Ascending aorta (tissue), 2 donors: ENCODE data around the gene KCNH5. TPM values are rescaled to one million over a fixed set of nuclear protein-coding genes. Genes with fewer than 3 reads are reported as not detected.

Experiments used
- DNase-seq, 2 donors: peaks; one replicate each; pipeline ENCODE4 v3.0.0-alpha.2; 2019; ENCODE audit warnings: low spot score in 2 of 2
- H3K27ac ChIP-seq, 2 donors: fragments of 200-600 bp; sonication (generic); one replicate each; pipeline ENCODE4 v1.5.1; 2016 to 2017; ENCODE audit warnings: mild to moderate bottlenecking in 1 of 2
- H3K27me3 ChIP-seq: fragments of 200-600 bp; sonication (generic); one replicate; pipeline ENCODE4 v1.5.1; 2017
- H3K36me3 ChIP-seq, 2 donors: fragments of 200-600 bp; sonication (generic); one replicate each; pipeline ENCODE4 v1.5.1; 2016
- H3K4me1 ChIP-seq, 2 donors: fragments of 200-600 bp; sonication (generic); one replicate each; pipeline ENCODE4 v1.5.1; 2016 to 2017; ENCODE audit warnings: mild to moderate bottlenecking in 1 of 2
- H3K4me3 ChIP-seq, 2 donors: fragments of 200-600 bp; sonication (generic); one replicate each; pipeline ENCODE4 v1.5.1; 2016 to 2017; ENCODE audit warnings: mild to moderate bottlenecking in 1 of 2
- H3K9me3 ChIP-seq, 2 donors: fragments of 200-600 bp; sonication (generic); one replicate each; pipeline ENCODE4 v1.5.1; 2016
- CTCF ChIP-seq, 3 experiments: fragments of 200-600 bp in 2 of 3; fragments of 450-650 bp in 1 of 3; sonication (generic) in 2 of 3; IDR thresholded peaks; one replicate each; pipeline ENCODE4 v1.5.1; 2016 to 2019; ENCODE audit warnings: antibody characterized with exemption in 3 of 3, mild to moderate bottlenecking in 1 of 3, moderate library complexity in 1 of 3
- intact Hi-C: fragments of 100-400 bp; cut with DNase I; formaldehyde crosslinking; loops from one replicate; pipeline ENCODE4 v1.15.1; 2023
- total RNA-seq: library from RNA; depleted of rRNA; stranded (reverse); fragments of >200 nt; gene quantifications from one replicate; pipeline ENCODE4 v1.1.0, GENCODE V29; 2016

Gene KCNH5
- total RNA-seq, 1 donor from 2014 or later: not detected

DNA sequence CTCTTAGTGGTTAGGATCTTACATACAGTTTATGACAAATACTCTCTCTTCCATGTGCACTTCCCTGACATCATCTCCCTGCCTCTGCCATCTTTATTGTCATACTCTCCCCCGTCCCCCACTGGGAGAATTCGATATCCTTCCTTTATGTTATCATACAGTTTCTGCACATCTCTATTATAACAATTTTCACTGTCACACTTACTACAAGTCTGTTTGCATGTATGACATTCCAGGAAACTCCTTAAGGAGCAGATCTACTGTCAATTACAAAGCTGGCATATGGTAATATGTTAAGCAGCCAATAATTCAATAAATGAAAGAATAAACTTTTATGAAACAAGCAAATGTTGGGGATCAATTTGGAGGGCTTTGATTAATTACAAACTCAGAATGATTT, 91.1 kb downstream of the KCNH5 start:
- Histone ChIP-seq H3K27ac (no peak overlapping the region), H3K4me1 (no peaks in the 10 kb centered on the region), H3K4me3 (no peak overlapping the region), H3K27me3 (no peaks in the 10 kb centered on the region), H3K36me3 (no peaks in the 10 kb centered on the region), H3K9me3 (no peaks in the 10 kb centered on the region)
- intact Hi-C loops: no loop called here
- DNase-seq: no peak
- TF ChIP-seq CTCF (IDR thresholded peaks at IDR 0.05): no peak

- Histone ChIP-seq H3K4me3 (no peak overlapping the region), H3K4me1 (no peaks in the 10 kb centered on the region), H3K27ac (no peak overlapping the region), H3K36me3 (no peaks in the 10 kb centered on the region), H3K27me3 (no peaks in the 10 kb centered on the region), H3K9me3 (no peaks in the 10 kb centered on the region)
- DNase-seq: no peak
- intact Hi-C loops: no loop called here
- no peak for TF ChIP-seq CTCF (IDR thresholded peaks at IDR 0.05)
Measured at GRCh38 chr14:62952226-62952625, 93.0 kb downstream of the KCNH5 start.

GRCh38 chr14:62947301-62947700, 98.0 kb downstream of the KCNH5 start:
- H3K27ac ChIP-seq: no peak overlapping the region
- no peaks in the 10 kb centered on the region for H3K36me3 ChIP-seq
- no peaks in the 10 kb centered on the region for H3K4me1 ChIP-seq
- TF ChIP-seq CTCF (IDR thresholded peaks at IDR 0.05): no peak
- no peaks in the 10 kb centered on the region for H3K27me3 ChIP-seq
- H3K4me3 ChIP-seq: no peak overlapping the region
- H3K9me3 ChIP-seq: no peaks in the 10 kb centered on the region
- DNase-seq: no peak
- intact Hi-C loops: no loop called here

- Histone ChIP-seq H3K27me3 (no peaks in the 10 kb centered on the region), H3K4me1 (no peaks in the 10 kb centered on the region), H3K27ac (no peak overlapping the region), H3K4me3 (no peak overlapping the region), H3K9me3 (no peaks in the 10 kb centered on the region), H3K36me3 (no peaks in the 10 kb centered on the region)
- no peak for DNase-seq
- no peak for TF ChIP-seq CTCF (IDR thresholded peaks at IDR 0.05)
- intact Hi-C loops: no loop called here
Measured at GRCh38 chr14:62946221-62946620, 99.0 kb downstream of the KCNH5 start.

DNA sequence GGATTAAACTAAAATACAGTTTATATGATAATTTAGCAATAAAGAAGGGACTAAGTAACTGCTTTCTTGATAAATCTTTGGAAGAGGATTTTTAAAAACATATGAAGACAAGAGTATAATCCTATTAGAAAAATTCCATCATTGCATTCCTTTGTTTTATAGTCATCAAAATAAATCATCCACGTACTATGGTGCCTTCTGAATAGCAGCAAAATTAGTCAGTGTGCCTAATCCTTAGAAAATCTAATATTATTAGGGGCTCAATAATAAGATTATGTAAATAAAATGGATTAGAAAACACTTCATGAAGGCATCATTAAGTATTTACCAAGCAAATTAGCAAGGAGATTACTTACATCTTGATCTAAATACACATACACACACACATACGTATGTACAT, 102.1 kb downstream of the KCNH5 start:
- no peaks in the 10 kb centered on the region for H3K36me3 ChIP-seq
- no peak for DNase-seq
- intact Hi-C loops: no loop called here

More for the DNA sequence above, 102.1 kb downstream of the KCNH5 start:
- Histone ChIP-seq H3K9me3 (no peaks in the 10 kb centered on the region), H3K27ac (no peak overlapping the region), H3K4me1 (no peaks in the 10 kb centered on the region), H3K4me3 (no peak overlapping the region), H3K27me3 (no peaks in the 10 kb centered on the region)
- TF ChIP-seq CTCF (IDR thresholded peaks at IDR 0.05): no peak
